ENCODE results near the gene NAV2.

NAV2 gene

GRCh38 chr11:19931771-19932369, 219.2 kb downstream of the NAV2 start:
- no peak for DNase-seq

- no peak for DNase-seq
Observed at GRCh38 chr11:19933132-19933735, 220.6 kb downstream of the NAV2 start.

GRCh38 chr11:19933801-19934488, 221.3 kb downstream of the NAV2 start:
- DNase-seq, result no peak

GRCh38 chr11:19934828-19935259, 222.2 kb downstream of the NAV2 start:
- no peak for DNase-seq

GRCh38 chr11:19935507-19935906, 222.9 kb downstream of the NAV2 start:
- DNase-seq, result no peak

GRCh38 chr11:19936461-19936860, 223.8 kb downstream of the NAV2 start:
- no peak for DNase-seq

- DNase-seq, result no peak
Observed at GRCh38 chr11:19938169-19938856, 225.7 kb downstream of the NAV2 start.

GRCh38 chr11:19938866-19939265, 226.2 kb downstream of the NAV2 start:
- DNase-seq, result no peak

- DNase-seq, result no peak
Observed at GRCh38 chr11:19939415-19939929, 226.8 kb downstream of the NAV2 start.

- no peak for DNase-seq
Observed at GRCh38 chr11:19940831-19941230, 228.2 kb downstream of the NAV2 start.

GRCh38 chr11:19946681-19947080, 234.0 kb downstream of the NAV2 start:
- DNase-seq, result no peak

GRCh38 chr11:19947537-19948114, 235.0 kb downstream of the NAV2 start:
- no peak for DNase-seq

GRCh38 chr11:19949606-19950005, 237.0 kb downstream of the NAV2 start:
- no peak for DNase-seq

- no peak for DNase-seq
Observed at GRCh38 chr11:19951558-19952115, 239.0 kb downstream of the NAV2 start.

GRCh38 chr11:19952116-19952605, 239.5 kb downstream of the NAV2 start:
- no peak for DNase-seq

GRCh38 chr11:19952911-19953310, 240.3 kb downstream of the NAV2 start:
- no peak for DNase-seq

GRCh38 chr11:19953336-19953735, 240.7 kb downstream of the NAV2 start:
- DNase-seq, result no peak

GRCh38 chr11:19953909-19954308, 241.3 kb downstream of the NAV2 start:
- no peak for DNase-seq

GRCh38 chr11:19954899-19955298, 242.3 kb downstream of the NAV2 start:
- no peak for DNase-seq

- no peak for DNase-seq
Observed at GRCh38 chr11:19955660-19956059, 243.0 kb downstream of the NAV2 start.

GRCh38 chr11:19956228-19956627, 243.6 kb downstream of the NAV2 start:
- no peak for DNase-seq

GRCh38 chr11:19957294-19957943, 244.8 kb downstream of the NAV2 start:
- DNase-seq, result no peak
